NCI-H1694 treated with DMSO at 0.1 percent for 48 hours (cell line): ENCODE data around the gene CELF2.

Experiments
- DNase-seq: peaks from one replicate; lab custom pipeline; 2025; lab: John Stamatoyannopoulos, UW

The CELF2 gene

DNA sequence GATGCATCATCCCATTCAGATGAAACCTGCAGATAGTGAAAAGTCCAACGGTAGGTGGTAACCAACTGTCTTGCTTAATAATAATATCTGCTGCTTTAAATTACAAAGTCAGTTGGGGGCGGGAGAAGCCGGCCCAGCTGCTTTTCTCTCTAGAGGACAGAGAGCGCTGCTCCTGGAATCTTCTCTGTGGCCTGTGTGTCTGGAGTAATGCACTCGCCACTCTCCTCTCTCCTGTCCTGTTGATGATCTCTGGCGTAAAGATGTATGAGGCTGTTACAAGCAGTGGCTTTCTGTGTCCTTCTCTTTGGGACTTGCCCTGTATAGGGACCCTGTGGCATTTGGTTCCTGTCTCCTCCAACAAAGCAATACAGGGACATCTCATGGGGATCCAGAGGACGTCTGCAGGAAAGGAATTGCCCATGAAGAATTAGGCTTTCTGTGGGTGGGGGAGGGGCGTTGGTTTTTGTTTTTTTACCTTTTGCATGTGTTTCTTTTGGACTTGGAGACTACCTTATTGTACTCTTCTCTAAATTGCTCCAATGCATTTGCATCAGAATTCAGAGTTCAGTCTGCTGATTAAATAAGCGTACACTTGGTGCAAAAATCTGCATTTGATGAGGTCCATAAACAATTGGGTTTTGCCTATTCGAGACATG, 231.6 kb downstream of the CELF2 start:
- DNase-seq: no peak

GRCh38 chr10:11249808-11250195, 232.1 kb downstream of the CELF2 start:
- no peak for DNase-seq

DNA sequence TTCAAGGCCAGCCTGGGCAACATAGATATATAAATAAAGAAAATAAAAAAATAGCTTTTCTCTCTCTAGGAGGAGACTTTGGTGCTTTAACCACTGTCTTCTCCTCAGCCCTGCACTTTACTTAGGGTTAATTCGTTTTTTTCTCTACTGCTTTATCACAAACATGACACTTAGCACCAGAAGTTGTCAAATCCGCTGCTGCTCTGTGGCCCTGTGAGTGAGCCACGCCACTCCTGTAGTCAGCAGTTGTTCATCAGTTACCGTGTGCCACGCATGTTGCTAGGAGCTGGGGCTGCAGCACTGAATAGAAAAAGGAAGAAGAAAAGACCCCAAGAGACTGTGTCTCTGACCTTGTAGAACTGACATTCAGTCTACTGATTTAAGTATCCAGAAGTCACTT, 232.6 kb downstream of the CELF2 start:
- DNase-seq: no peak

- DNase-seq: no peak
These were observed 235.2 kb downstream of the CELF2 start for GRCh38 chr10:11252887-11253286.

DNA sequence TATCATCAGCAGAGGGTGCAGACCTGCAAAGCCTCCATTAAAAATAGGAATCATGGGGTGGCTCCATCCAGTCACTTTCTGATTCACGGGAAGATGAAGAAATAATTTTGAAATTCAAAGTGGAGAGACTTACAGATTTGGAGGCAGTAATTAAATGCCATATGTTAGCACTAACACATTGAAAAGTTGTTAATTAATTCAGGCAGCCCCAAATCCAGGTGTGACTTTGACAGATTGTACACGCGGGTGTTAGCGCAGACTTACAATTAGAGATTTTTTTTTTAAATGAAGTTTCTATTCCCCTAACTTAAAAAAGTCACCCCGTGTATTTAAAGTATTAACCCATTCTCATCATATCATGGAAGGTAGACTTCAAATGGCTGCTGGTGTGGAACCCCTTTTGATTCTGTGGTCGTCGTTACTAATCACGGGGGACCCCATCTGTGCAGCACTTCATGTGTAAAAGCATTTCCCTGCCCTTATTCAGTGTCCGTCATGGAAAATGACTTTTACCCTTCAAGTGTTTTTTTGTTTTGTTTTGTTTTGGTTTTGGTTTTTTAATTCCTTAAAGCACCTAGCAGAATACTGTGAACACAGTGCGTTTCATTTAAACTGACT, 235.8 kb downstream of the CELF2 start:
- no peak for DNase-seq

GRCh38 chr10:11255156-11255555, 237.5 kb downstream of the CELF2 start:
- DNase-seq: no peak

DNA sequence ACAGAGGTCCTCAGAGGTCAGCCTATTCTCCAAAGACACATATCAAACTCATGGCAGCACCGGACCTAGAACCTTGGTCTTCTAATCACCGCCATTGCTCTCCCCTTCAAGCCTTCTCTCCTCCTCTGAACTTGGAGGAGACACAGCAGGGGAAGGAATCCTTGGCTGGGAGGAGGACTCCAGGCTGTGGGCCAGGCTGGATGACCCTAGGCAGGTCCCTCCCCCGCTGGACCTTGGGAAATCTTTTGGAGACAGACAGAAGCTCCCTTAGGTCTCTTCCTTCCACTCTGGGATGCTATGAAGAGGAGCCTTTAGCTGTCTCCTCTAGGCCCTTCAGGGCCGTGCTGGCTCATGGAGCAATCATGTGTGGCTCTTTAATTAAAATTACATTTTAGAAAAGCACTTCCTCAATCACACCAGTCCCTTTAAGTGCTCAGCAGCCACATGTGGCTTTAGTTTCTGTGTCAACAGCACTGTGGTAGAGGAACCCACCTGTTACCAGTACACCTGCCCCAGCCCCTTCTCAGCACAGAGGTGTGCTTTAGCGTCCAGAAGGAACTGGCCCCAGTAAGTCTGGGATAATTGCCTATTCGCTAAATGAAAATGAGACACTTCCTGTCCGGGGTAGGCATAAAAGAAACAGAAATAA, 238.2 kb downstream of the CELF2 start:
- DNase-seq: no peak

DNA sequence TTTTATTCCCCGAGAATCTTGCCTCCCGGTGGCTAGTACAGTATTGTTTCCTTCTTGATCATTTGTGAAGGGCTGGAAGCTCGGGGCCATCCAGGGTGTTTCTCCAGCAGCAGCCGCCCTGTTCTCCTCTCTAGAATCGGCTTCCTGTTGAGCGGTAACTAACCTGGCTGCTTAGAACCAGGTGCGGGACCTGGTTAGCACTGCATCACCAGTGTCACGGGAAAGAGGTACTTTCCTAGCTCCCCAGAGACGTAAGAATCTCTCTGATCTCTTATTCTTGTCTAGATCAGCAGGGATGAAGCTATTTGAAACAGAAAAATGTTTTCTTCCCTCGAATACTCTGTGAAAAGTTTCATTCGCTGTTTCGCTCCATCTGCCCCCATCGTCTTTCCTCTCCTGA, 239.2 kb downstream of the CELF2 start:
- DNase-seq: no peak

GRCh38 chr10:11257440-11258090, 239.9 kb downstream of the CELF2 start:
- no peak for DNase-seq

DNA sequence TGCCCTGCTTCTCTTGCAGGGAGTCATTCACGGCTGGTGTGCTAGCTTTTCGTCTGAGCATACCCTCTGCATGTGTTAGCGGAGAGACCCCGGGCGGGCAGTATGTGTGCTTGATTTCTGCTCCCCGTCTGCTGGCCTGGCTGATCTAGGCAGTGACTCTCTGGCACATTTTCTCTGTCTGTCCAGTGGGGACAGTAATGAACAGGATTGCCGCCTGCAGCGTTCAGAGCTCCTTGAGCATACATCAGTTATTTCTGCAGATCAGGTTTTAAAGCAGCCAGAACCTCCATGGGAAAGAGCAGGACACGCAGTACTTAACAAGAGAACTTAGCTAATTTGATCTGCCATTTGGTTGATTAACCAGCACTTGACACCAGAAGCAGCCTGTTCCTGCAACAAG, 242.5 kb downstream of the CELF2 start:
- DNase-seq: no peak

DNA sequence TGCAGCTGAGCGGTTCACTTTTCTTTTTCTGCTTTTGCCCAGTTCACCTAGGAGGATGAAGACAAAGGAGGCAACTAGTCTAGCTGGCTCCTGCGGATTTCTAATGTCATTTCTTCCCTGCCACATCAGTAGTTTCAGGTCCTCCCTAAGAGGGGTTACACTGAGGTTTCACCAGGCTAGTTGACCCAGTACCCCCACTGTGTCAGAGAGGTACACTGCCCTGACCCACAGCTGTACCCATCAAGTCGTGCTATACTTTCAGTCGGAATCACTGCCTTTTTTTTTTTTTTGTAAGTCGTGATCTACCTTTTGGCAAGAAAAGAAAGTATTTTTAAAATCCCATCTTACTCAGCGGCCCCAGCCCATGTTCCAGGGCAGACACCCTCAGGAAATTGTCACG, 243.5 kb downstream of the CELF2 start:
- DNase-seq: no peak

- no peak for DNase-seq
These were observed 244.2 kb downstream of the CELF2 start for GRCh38 chr10:11261687-11262493.

GRCh38 chr10:11262494-11263345, 245.0 kb downstream of the CELF2 start:
- no peak for DNase-seq

DNA sequence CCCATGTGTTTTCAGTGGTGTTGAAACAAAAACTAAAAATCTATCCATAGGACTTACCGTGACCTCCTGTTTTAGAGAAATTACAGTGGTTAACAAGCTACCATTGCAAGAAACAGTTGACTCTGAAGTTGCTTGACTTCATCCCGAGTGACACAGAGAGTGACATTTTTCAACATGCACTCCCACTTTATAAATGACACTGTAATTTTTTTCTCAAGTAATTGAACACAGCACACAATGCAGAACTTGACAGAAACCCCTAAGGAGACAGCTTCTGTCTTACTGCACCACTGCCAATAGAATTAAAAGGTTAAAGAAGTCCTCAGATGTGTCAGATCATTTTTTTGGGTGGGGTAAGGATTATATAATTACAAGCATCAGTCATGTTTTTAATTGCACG, 246.1 kb downstream of the CELF2 start:
- no peak for DNase-seq

DNA sequence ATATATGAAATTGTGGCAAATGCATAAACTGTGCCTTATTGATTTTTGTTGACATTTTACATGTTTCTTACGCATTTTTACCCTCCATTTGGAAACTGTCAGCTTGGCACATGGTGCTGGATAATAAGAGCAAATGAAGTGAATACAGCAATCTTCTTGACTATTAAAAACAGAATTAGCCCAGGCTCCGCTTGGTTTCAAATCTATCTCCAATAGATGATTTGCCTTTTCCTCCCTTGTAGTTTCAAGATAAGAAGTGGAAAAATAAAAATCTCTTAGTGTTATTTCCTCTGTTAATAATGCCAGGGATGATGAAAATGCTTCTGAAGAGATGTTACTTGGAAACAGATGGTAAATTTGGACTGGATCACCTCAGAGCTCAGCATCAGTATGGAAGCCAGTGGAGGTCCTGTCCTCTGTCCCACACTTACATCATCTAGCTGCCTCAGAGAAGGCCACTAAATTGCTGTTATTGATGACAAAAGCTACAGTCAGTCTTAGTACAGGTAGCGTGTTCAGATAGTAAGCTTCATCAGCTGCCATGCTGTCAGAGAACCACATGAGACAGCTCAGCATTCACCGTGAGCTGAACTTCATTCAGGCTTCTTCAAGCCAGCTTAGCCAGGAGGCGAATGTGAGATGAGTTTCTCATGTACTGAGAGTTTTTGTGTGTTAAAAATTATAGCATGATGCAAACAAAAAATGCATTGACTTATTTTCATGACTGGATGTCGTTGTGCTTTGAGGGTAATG, 246.8 kb downstream of the CELF2 start:
- no peak for DNase-seq

DNA sequence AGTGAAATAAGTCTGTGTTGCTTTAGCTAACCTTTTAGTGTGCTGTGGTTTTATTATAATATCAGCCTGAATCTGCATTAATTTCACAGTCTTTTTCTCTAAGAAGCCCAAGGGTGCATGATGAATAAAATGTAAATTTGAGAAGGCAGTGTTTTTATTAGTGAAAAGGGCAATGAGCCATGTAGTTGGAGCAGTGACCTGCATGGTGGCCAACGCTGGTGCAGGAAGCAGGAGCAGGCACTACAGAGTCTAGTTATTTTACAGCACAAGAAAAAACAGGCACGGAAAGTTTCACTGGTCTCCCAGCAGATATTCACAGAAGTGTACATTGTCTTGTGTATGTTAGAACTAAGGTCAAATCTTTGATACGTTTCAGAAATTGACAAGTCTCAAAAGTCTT, 247.8 kb downstream of the CELF2 start:
- no peak for DNase-seq

- no peak for DNase-seq
These were observed 248.8 kb downstream of the CELF2 start for GRCh38 chr10:11266426-11266825.

- no peak for DNase-seq
These were observed 252.6 kb downstream of the CELF2 start for GRCh38 chr10:11270135-11270857.

DNA sequence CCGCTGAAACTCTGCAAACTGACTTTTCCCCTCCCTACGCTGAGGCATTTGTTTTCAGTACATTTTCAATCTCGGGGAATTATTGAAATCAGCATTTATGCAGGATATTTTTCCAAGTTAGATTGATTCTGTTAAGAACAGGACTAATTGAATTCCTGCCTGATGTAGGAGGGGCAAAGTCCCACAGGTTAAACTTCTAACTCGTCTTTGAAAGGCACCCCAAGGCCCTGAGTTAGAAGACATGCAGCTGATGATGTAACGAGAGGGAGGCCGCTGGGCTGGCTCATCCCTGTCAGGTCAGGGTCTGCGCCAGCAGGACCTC, 253.1 kb downstream of the CELF2 start:
- no peak for DNase-seq

DNA sequence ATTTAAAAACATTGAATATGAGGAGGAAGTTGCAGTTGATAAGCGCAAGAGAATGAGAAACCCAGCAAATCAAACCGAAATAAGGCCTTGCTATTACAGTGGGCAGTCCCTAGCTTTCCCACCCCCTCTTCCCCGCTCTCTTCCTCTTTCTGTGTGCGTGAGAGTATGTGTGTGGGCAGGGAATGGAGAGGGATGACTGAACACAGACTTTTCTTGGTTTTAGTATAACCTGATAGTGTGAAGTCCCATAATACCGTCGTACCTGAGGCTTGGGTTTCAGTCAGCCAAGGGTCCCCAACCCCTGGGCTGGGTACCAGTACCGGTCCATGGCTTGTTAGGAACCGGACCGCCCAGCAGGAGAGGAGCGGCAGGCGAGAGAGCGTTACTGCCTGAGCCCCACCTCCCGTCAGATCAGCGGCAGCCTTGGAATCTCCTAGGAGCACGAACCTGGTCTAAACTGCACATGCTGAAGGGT, 255.3 kb downstream of the CELF2 start:
- DNase-seq: no peak
